ENCODE measurements around the gene KIAA0513. TPM values are rescaled to one million over a fixed set of nuclear protein-coding genes. Genes with fewer than 3 reads are reported as not detected.
"Not testable (repeated sequence)": the region's sequence is repeated elsewhere in the genome, so short reads cannot be mapped to it uniquely, and the experiment has no call there.

Gene KIAA0513
- total RNA-seq, 4 donors from 2014 or later, result 17.7 to 52.0 (median 23.9) TPM

DNA sequence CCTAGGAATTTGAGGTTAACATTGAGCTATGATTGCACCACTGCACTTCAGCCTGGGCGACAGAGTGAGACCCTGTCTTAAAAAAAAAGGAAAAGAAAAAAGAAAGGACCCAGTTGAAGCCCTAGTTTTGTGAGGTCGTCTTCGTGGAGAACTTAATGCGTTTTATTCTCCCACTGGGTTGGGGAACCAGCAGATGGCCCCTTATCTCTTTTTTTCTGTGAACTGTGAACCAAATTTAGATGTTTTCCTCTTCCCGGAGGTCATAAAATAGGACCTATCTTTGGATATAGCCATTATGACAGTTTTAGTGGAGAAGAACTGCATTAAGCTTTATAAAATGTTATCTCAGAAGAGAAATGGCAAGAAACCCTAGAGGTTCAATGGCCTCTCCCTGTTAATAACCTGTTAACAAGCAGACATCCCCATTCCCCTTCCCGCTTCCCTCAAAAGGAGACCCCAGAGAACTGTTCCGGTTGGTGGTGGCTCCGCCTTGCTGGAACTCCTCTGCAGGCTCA is 23.5 kb downstream of the KIAA0513 start:
- H3K9me3 ChIP-seq, result no peaks in the 10 kb centered on the region
- no peaks in the 10 kb centered on the region for H3K27me3 ChIP-seq
- no peaks in the 10 kb centered on the region for H3K36me3 ChIP-seq
- H3K27ac ChIP-seq, result no peak overlapping the region
- H3K4me1 ChIP-seq, result peaks cover 3 to 58% (median 9%) of the 10 kb centered on the region in 4 donors
- no peak overlapping the region for H3K4me3 ChIP-seq
- no peak for TF ChIP-seq POLR2A (IDR thresholded peaks at IDR 0.05)
- TF ChIP-seq, protein P1, sequence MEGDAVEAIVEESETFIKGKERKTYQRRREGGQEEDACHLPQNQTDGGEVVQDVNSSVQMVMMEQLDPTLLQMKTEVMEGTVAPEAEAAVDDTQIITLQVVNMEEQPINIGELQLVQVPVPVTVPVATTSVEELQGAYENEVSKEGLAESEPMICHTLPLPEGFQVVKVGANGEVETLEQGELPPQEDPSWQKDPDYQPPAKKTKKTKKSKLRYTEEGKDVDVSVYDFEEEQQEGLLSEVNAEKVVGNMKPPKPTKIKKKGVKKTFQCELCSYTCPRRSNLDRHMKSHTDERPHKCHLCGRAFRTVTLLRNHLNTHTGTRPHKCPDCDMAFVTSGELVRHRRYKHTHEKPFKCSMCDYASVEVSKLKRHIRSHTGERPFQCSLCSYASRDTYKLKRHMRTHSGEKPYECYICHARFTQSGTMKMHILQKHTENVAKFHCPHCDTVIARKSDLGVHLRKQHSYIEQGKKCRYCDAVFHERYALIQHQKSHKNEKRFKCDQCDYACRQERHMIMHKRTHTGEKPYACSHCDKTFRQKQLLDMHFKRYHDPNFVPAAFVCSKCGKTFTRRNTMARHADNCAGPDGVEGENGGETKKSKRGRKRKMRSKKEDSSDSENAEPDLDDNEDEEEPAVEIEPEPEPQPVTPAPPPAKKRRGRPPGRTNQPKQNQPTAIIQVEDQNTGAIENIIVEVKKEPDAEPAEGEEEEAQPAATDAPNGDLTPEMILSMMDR (IDR thresholded peaks at IDR 0.05), result no peak
- no peak for DNase-seq

DNA sequence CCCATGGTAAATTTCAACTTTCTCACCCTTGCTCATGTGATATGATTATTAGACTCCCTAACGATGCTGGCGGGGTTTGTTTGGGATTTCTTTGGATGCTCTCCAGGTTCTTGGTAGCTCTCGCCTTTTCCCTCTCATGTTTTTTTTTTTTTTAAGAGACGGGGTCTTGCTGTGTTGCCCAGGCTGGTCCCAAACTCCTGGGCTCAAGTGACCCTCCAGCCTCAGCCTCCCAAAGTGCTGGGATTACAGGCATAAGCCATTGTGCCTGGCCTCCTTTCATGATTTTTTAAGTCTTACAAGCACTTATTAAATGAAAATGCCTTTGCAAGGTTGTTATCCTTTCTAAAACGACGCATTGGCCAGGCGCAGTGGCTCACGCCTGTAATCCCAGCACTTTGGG is 24.1 kb downstream of the KIAA0513 start:
- TF ChIP-seq, protein P1 (IDR thresholded peaks at IDR 0.05), result no peak
- TF ChIP-seq POLR2A (IDR thresholded peaks at IDR 0.05), result no peak
- no peaks in the 10 kb centered on the region for H3K9me3 ChIP-seq
- no peak overlapping the region for H3K27ac ChIP-seq
- H3K4me3 ChIP-seq, result no peak overlapping the region
- no peaks in the 10 kb centered on the region for H3K27me3 ChIP-seq
- DNase-seq, result no peak
- peaks cover 3 to 63% (median 15%) of the 10 kb centered on the region in 4 donors for H3K4me1 ChIP-seq
- no peaks in the 10 kb centered on the region for H3K36me3 ChIP-seq

DNA sequence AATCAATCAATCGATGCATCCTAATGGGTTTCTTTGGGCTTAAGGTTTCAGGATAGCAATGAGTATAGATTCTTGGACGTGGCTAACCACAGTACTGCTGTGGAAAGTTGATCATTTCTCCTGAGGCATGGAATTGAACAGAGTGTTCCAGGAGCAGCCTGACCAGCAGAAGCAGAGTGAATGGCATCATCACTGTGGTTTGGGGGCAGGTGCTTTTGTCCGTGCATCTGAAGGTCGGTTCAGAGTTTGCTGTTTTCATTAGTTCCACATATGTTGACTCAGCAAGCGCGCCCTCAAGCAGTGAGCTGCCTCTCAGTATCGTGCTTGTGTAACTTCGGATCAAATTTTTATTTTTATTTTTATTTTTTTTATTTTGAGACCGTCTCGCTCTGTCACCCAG is 24.9 kb downstream of the KIAA0513 start:
- peaks cover 3 to 63% (median 23%) of the 10 kb centered on the region in 4 donors for H3K4me1 ChIP-seq

DNA sequence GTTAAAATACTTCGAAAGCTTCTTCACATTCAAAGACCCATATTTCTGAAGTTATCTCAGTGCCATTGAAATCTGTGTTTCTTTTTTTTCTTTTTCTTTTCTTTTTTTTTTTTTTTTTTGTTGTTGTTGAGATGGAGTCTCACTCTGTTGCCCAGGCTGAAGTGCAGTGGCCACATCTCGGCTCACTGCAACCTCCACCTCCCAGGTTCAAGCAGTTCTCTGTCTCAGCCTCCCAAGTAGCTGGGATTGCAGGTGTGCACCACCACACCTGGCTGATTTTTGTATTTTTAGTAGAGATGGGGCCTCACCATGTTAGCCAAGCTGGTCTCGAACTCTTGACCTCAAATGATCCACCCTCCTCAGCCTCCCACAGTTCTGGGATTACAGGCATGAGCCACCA is 26.7 kb downstream of the KIAA0513 start:
- H3K4me1 ChIP-seq, result peaks cover 3 to 49% (median 25%) of the 10 kb centered on the region in 4 donors
- H3K27ac ChIP-seq, result peak overlapping the region; percentile 73 to 85 (median 84)

More for the DNA sequence above, 24.9 kb downstream of the KIAA0513 start:
- no peak for DNase-seq
- no peaks in the 10 kb centered on the region for H3K36me3 ChIP-seq
- H3K27ac ChIP-seq, result no peak overlapping the region
- no peak for TF ChIP-seq POLR2A (IDR thresholded peaks at IDR 0.05)
- TF ChIP-seq, protein P1 (IDR thresholded peaks at IDR 0.05), result no peak
- no peaks in the 10 kb centered on the region for H3K9me3 ChIP-seq
- no peaks in the 10 kb centered on the region for H3K27me3 ChIP-seq
- H3K4me3 ChIP-seq, result no peak overlapping the region

DNA sequence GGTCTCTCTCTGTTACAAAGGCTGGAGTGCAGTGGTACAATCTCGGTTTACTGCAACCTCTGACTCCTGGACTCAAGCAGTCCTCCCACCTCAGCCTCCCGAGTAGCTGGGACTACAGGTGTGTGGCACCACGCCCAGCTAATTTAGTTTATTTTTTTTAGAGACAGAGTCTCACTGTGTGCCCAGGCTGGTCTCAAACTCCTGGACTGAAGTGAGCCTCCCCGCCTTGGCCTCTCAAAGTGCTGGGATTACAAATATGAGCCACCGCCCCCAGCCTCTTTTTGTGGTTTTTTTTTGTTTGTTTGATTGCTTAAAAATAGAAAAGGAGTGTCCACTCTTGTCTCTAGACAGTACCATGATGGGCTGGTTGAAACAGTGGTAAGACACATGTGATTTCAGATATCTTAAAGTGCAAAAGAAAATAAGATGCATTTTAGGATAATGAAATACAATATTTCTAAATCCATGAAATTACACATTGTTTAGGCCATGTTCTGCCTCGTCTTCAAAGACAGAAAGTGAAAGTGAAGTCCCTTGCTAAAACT is 27.4 kb downstream of the KIAA0513 start:
- Histone ChIP-seq H3K9me3 (no peaks in the 10 kb centered on the region), H3K36me3 (no peaks in the 10 kb centered on the region), H3K27me3 (no peaks in the 10 kb centered on the region), H3K4me3 (peak overlapping the region in 2 of 4 donors; percentile 4 to 22), H3K27ac (peak overlapping the region; percentile 73 to 85 (median 84)), H3K4me1 (peaks cover 3 to 49% (median 25%) of the 10 kb centered on the region in 4 donors)
- TF ChIP-seq POLR2A (IDR thresholded peaks at IDR 0.05), result no peak
- TF ChIP-seq, protein P1 (IDR thresholded peaks at IDR 0.05), result no peak
- no peak for DNase-seq

More for the DNA sequence above, 26.7 kb downstream of the KIAA0513 start:
- not testable (repeated sequence) for DNase-seq, H3K9me3 ChIP-seq, H3K27me3 ChIP-seq, H3K36me3 ChIP-seq, H3K4me3 ChIP-seq

DNA sequence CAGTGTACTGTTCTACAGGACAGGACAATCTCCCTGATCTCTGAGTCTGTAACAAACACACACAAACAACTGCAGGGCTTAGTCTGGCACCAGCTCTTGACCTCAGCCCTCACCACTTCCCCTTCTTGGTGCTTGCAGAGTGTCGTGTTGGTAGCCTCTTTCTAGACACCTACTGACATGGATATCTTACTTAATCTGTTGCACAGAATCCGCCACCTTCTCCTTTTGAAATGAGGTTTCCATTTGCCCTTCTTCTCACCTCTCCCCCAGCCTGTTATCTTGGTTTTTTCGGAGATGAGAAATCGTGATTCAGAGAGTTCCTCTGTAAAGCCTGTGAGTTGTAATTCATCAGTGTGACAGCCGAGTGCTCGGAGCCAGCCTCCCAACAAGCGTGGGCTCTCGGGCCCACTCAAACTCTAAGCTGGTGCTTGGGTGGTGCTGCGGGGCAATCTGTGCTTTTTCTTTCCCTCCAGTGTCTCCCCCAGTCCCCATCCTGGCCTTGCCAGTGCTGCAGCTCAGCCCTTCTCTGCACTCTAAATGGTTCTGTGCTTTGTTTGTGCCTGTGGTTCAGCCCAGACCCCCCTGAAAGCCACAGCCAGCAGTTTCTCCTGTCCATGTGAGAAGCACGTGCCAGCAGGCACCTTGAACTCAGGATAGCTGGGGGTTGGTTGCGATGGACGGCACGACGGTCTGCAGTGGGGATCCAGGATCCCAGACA is 28.1 kb downstream of the KIAA0513 start:
- Histone ChIP-seq H3K36me3 (no peaks in the 10 kb centered on the region), H3K27ac (peak overlapping the region; percentile 70 to 85 (median 84)), H3K4me1 (peaks cover 0 to 44% (median 25%) of the 10 kb centered on the region in 4 donors), H3K4me3 (peak overlapping the region in 3 of 4 donors; percentile 4 to 22 (median 13)), H3K9me3 (no peaks in the 10 kb centered on the region), H3K27me3 (no peaks in the 10 kb centered on the region)
- DNase-seq, result peak in 2 of 3 donors; percentile 92 to 95
- TF ChIP-seq, protein P1 (IDR thresholded peaks at IDR 0.05), result no peak
- peak in 1 of 2 donors; percentile 29 for TF ChIP-seq POLR2A (IDR thresholded peaks at IDR 0.05)

All from Peyer's patch (tissue), 4 donors.